Measurements from ENCODE around the gene GALNT17. TPM values are rescaled to one million over a fixed set of nuclear protein-coding genes. Genes with fewer than 3 reads are reported as not detected.
"Not testable (repeated sequence)": the region's sequence is repeated elsewhere in the genome, so short reads cannot be mapped to it uniquely, and the experiment has no call there.

The GALNT17 gene
- total RNA-seq, 4 donors from 2014 or later: 0.63 to 7.5 (median 3.1) TPM

DNA sequence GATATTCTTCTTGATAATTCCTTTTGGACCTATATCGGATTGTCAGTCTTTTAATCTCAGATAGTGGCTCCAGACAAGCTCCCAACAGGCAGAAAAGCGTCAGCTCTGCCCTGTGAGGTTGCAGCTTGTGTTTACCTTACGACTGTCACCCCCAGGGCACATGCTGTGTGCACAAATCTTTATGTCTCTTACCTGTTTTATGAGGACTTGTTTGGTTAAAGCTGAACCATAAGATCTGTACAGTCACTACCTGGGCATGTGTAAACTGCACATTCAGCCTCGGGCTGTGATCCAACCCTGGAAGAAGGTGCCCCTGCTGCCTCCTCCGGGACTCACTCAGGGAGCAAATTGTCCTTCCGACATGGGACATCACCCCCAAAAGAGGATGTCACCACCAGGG is 119.8 kb downstream of the GALNT17 start:
- no peak for DNase-seq (ENCODE audit: low spot score in 2 of 2)
- 57 to 62% methylated on average over 6 of the region's 6 CpGs for WGBS, 2 donors
- no peak overlapping the region for H3K4me3 ChIP-seq (ENCODE audit: low read depth, poor library complexity, severe bottlenecking)
- intact Hi-C loops (cut with DNase I; ENCODE audit: low total_unique reads): no loop called here
- no peak for TF ChIP-seq POLR2A (IDR thresholded peaks at IDR 0.05)
- TF ChIP-seq, protein P1, sequence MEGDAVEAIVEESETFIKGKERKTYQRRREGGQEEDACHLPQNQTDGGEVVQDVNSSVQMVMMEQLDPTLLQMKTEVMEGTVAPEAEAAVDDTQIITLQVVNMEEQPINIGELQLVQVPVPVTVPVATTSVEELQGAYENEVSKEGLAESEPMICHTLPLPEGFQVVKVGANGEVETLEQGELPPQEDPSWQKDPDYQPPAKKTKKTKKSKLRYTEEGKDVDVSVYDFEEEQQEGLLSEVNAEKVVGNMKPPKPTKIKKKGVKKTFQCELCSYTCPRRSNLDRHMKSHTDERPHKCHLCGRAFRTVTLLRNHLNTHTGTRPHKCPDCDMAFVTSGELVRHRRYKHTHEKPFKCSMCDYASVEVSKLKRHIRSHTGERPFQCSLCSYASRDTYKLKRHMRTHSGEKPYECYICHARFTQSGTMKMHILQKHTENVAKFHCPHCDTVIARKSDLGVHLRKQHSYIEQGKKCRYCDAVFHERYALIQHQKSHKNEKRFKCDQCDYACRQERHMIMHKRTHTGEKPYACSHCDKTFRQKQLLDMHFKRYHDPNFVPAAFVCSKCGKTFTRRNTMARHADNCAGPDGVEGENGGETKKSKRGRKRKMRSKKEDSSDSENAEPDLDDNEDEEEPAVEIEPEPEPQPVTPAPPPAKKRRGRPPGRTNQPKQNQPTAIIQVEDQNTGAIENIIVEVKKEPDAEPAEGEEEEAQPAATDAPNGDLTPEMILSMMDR (IDR thresholded peaks at IDR 0.05): no peak

DNA sequence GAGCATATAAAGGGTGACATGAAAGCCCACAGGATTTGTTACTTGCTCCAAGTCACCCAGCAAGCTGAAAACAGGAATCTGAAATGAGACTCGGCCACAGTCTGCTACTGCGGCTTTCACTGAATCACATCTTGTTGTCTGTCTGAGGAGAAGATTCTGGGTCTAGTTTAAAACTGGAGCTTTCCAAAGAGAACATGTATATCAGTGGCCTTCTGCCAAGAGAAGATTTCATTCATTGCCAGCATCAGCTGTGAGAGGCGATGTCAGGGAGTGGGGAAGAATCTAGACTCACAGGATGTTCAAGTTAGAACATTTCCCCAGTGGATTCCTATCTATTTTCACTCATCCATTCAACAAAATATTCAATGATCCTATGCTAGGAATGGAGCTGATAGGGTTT is 122.8 kb downstream of the GALNT17 start:
- intact Hi-C loops (cut with DNase I; ENCODE audit: low total_unique reads): no loop called here
- TF ChIP-seq POLR2A (IDR thresholded peaks at IDR 0.05): no peak
- TF ChIP-seq, protein P1 (IDR thresholded peaks at IDR 0.05): no peak
- no peak overlapping the region for H3K4me3 ChIP-seq (ENCODE audit: low read depth, poor library complexity, severe bottlenecking)
- DNase-seq (ENCODE audit: low spot score in 2 of 2): no peak
- 36 to 43% methylated on average over 3 of the region's 3 CpGs for WGBS, 2 donors

DNA sequence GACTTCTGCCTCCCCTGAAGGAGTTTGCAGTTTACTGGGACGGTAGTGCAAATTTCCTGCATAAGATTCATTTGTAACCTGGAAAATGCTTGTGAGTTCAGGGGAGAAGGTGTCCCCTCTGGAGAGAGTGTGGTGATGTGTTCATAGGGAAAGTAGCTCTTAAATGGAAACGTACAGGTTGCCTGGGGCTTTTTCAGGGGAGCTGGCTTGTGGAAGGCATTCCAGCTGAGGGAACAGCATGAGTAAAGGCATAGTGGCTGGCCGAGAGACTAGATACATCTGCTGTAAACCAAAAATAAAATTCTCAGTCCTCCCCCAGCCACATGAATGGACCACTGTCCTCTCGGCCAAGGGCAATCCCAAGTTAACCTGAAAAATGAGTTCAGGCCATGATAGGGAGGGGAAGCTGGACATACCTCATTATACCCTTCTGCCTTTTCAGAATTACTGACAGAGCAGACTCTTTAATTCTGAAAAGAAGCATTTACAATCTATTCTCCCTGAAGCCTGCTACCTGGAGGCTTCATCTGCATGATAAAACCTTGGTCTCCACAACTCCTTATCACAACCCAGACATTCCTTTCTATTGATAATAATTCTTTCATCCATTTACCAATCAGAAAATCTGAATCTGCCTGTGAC is 123.7 kb downstream of the GALNT17 start:
- TF ChIP-seq, protein P1 (IDR thresholded peaks at IDR 0.05): no peak
- TF ChIP-seq POLR2A (IDR thresholded peaks at IDR 0.05): no peak
- no peak overlapping the region for H3K4me3 ChIP-seq (ENCODE audit: low read depth, poor library complexity, severe bottlenecking)
- intact Hi-C loops (cut with DNase I; ENCODE audit: low total_unique reads): no loop called here
- 63% methylated on average over 4 of the region's 4 CpGs for WGBS, 2 donors
- DNase-seq (ENCODE audit: low spot score in 2 of 2): no peak

DNA sequence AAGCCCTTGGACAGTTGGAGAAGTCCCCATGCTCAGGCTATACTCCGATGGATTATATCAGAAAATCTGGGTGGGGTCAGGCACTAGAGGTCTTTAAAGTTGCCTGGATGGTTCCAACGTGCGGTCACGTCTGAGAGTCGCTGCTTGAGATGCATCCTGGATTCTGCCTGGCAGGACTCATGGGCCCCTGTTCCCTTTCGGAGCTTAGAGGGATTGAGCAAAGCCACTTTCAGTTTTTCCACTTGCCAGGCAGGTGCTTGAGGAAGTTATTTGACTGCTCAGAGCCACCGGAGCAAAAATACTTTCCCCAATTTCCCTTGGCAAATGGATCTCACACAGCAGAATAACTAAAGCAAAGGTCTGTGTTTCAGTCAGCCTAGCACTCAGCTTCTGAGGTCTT is 129.1 kb downstream of the GALNT17 start:
- no peak overlapping the region for H3K4me3 ChIP-seq (ENCODE audit: low read depth, poor library complexity, severe bottlenecking)
- 64 to 80% methylated on average over 7 of the region's 7 CpGs for WGBS, 2 donors
- no peak for DNase-seq (ENCODE audit: low spot score in 2 of 2)
- intact Hi-C loops (cut with DNase I; ENCODE audit: low total_unique reads): no loop called here
- no peak for TF ChIP-seq POLR2A (IDR thresholded peaks at IDR 0.05)

DNA sequence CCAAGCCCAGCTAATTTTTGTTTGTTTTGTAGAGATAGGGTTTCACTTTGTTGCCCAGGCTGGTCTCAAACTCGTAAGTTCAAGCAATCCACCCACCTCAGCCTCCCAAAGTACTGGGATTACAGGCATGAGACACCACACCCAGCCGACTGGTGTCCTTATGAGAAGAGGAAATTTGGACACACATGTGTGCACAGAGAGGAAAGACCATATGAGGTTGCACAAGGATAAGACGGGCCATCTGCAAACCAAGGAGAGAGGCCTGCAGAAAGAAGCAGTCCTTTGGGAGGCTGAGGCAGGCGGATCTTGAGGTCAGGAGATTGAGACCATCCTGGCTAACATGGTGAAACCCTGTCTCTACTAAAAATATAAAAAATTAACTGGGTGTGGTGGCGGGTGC is 130.9 kb downstream of the GALNT17 start:
- intact Hi-C loops (cut with DNase I; ENCODE audit: low total_unique reads); DNase-seq (ENCODE audit: low spot score in 2 of 2); H3K4me3 ChIP-seq (ENCODE audit: low read depth, poor library complexity, severe bottlenecking): not testable (repeated sequence)
- 86 to 88% methylated on average over 5 of the region's 5 CpGs for WGBS, 2 donors

DNA sequence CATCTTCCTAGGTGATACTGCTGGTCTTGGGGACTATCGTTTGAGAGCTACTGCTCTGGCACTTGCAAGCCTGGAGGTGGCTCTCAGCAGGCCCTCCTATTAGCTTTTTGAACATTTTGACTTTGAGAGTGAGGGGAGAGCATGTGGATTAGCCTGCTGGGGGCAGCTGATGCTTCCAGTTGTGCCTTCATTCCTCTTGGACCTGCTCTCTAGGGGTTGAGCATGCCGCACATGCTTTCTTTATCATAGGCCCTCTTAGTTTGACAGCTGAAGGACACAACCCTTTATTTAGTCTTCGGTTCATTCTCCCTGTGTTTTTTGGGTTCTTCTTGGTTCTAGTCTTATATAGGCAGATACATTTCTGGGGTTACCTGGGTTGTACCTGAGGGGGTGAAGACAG is 132.1 kb downstream of the GALNT17 start:
- H3K4me3 ChIP-seq (ENCODE audit: low read depth, poor library complexity, severe bottlenecking): no peak overlapping the region
- no peak for TF ChIP-seq POLR2A (IDR thresholded peaks at IDR 0.05)
- TF ChIP-seq, protein P1 (IDR thresholded peaks at IDR 0.05): no peak
- intact Hi-C loops (cut with DNase I; ENCODE audit: low total_unique reads): no loop called here
- no peak for DNase-seq (ENCODE audit: low spot score in 2 of 2)
- WGBS, 2 donors: 85 to 89% methylated on average over 3 of the region's 3 CpGs

DNA sequence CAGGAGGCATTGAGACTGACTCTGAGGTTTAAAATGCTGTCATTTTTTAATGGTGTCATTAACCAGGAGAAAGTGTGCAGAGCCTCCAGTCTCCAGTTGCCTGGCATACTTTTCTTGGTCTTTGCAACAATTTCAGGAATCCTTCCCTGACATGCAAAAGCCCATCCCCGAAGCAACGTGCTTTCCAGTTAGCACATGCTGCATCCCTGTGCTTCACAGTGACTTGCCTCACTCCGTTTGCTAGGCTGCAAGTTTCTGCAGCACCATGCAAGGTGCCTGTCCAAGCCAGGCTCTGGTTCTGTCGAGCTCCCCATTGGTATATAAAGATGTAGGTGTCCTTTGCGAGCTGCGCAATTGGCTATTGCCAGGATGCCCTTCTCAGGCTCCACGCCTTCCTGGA is 135.0 kb downstream of the GALNT17 start:
- no peak overlapping the region for H3K4me3 ChIP-seq (ENCODE audit: low read depth, poor library complexity, severe bottlenecking)
- intact Hi-C loops (cut with DNase I; ENCODE audit: low total_unique reads): no loop called here
- no peak for TF ChIP-seq POLR2A (IDR thresholded peaks at IDR 0.05)
- TF ChIP-seq, protein P1 (IDR thresholded peaks at IDR 0.05): no peak
- 36 to 41% methylated on average over 7 of the region's 7 CpGs for WGBS, 2 donors
- DNase-seq (ENCODE audit: low spot score in 2 of 2): no peak
